Fibroblast of lung (primary cell): ENCODE results near the gene LRFN4. TPM values are rescaled to one million over a fixed set of nuclear protein-coding genes. Genes with fewer than 3 reads are reported as not detected.

Source experiments
- DNase-seq, 2 donors: peaks; one replicate each; pipeline versions ENCODE4 v3.0.0 to v3.0.0-alpha.2; 2010; ENCODE audit warnings: low read depth in 2 of 2
- H2AFZ ChIP-seq: 2 replicates; pipeline ENCODE4 v1.5.1; 2012; ENCODE audit warnings: low read length, control low read depth, inconsistent platforms
- H3K27ac ChIP-seq: 2 replicates; pipeline ENCODE4 v1.5.1; 2011; ENCODE audit warnings: low read length, control low read depth; ENCODE audit not compliant: insufficient read depth
- H3K27me3 ChIP-seq: 2 replicates; pipeline ENCODE4 v1.5.1; 2011; ENCODE audit warnings: mild to moderate bottlenecking, low read length; ENCODE audit not compliant: control insufficient read depth, insufficient read depth
- H3K36me3 ChIP-seq: 2 replicates; pipeline ENCODE4 v1.5.1; 2011; ENCODE audit warnings: low read length; ENCODE audit not compliant: control insufficient read depth, insufficient read depth
- H3K4me1 ChIP-seq: 2 replicates; pipeline ENCODE4 v1.5.1; 2011; ENCODE audit warnings: low read length; ENCODE audit not compliant: control insufficient read depth, insufficient read depth; ENCODE audit errors: extremely low read depth
- H3K4me2 ChIP-seq: 2 replicates; pipeline ENCODE4 v1.5.1; 2011; ENCODE audit warnings: low read length, control low read depth; ENCODE audit not compliant: insufficient read depth; ENCODE audit errors: extremely low read depth
- H3K4me3 ChIP-seq, 4 experiments: fragments of 200-600 bp in 1 of 4; sonication (generic) in 1 of 4; replicated peaks in 1 of 4; 2 replicates each; pipeline ENCODE4 v1.5.1; 2011 to 2016; ENCODE audit warnings: low read length in 4 of 4, low read depth in 3 of 4, mild to moderate bottlenecking in 3 of 4, control low read depth in 2 of 4, inconsistent platforms in 1 of 4, mixed read lengths in 1 of 4; ENCODE audit not compliant: insufficient read depth in 1 of 4; ENCODE audit errors: control extremely low read depth in 1 of 4
- H3K79me2 ChIP-seq: 2 replicates; pipeline ENCODE4 v1.5.1; 2012; ENCODE audit warnings: mild to moderate bottlenecking, low read length, inconsistent platforms; ENCODE audit not compliant: control insufficient read depth, insufficient read depth
- H3K9ac ChIP-seq: 2 replicates; pipeline ENCODE4 v1.5.1; 2011; ENCODE audit warnings: mild to moderate bottlenecking, low read length, control low read depth; ENCODE audit not compliant: insufficient read depth
- H3K9me3 ChIP-seq: 2 replicates; pipeline ENCODE4 v1.5.1; 2012; ENCODE audit warnings: low read depth, low read length; ENCODE audit not compliant: control insufficient read depth, insufficient read depth
- H4K20me1 ChIP-seq: 2 replicates; pipeline ENCODE4 v1.5.1; 2011; ENCODE audit warnings: low read length; ENCODE audit not compliant: control insufficient read depth, insufficient read depth; ENCODE audit errors: extremely low read depth
- EZH2 ChIP-seq: IDR thresholded peaks from 2 replicates; pipeline ENCODE4 v1.5.1; 2012; ENCODE audit warnings: low read length, control low read depth, mild to moderate bottlenecking; ENCODE audit errors: missing control alignments
- polyA plus RNA-seq, 2 donors: library from polyadenylated mRNA; depleted of rRNA in 1 of 2; stranded (reverse) in 1 of 2; unstranded in 1 of 2; fragments of >200 nt; gene quantifications; 2 replicates each; pipeline ENCODE4 v1.2.1, GENCODE V29; 2011 to 2012; ENCODE audit warnings: missing spikeins in 1 of 2
- total RNA-seq: library from RNA; depleted of rRNA; stranded (reverse); fragments of >200 nt; gene quantifications from 2 replicates; pipeline ENCODE4 v1.2.1, GENCODE V29; 2014
- TF ChIP-seq, protein P1 (sequence below), 2 donors: IDR thresholded peaks in 1 of 2; conservative IDR thresholded peaks in 1 of 2; 1 replicate in 1 of 2; 2 replicates in 1 of 2; pipeline ENCODE4 v1.5.1; 2011 to 2012; ENCODE audit warnings: low read length in 2 of 2, control low read depth in 1 of 2, inconsistent platforms in 1 of 2, low read depth in 1 of 2, mild to moderate bottlenecking in 1 of 2

The LRFN4 gene
- total and polyA plus RNA-seq, 2 donors (not counting 1 experiment from before 2014, with no cell fraction given) = 3.8 to 14.5 TPM

DNA sequence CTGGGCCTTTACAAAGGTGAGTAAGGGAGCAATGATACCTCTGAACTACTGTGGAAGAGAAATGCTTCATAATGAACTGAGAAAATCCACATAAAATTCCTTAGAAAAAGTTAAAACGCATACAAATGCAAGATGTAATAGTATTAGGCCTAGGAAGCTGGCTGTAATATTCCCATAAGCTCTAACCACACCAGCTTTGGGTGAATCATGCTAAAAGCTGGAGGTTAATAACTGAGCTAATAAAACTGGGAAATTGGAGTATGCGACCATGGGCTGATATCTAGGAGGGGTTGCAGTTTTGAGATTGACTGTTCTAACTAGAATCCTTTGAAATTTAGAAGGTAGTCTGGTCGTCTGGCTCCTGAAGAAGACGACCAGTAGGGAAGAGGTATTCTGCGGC is 42.2 kb upstream of the LRFN4 start:
- Histone ChIP-seq H3K79me2 (no peaks in the 10 kb centered on the region), H3K9me3 (no peaks in the 10 kb centered on the region), H3K9ac (no peak overlapping the region), H3K4me3 (no peak overlapping the region), H2AFZ (no peak overlapping the region), H4K20me1 (peaks cover 2% of the 10 kb centered on the region), H3K27ac (no peak overlapping the region), H3K4me1 (no peaks in the 10 kb centered on the region), H3K4me2 (no peak overlapping the region), H3K36me3 (no peaks in the 10 kb centered on the region), H3K27me3 (no peaks in the 10 kb centered on the region)
- no peak for DNase-seq
- TF ChIP-seq, protein P1, sequence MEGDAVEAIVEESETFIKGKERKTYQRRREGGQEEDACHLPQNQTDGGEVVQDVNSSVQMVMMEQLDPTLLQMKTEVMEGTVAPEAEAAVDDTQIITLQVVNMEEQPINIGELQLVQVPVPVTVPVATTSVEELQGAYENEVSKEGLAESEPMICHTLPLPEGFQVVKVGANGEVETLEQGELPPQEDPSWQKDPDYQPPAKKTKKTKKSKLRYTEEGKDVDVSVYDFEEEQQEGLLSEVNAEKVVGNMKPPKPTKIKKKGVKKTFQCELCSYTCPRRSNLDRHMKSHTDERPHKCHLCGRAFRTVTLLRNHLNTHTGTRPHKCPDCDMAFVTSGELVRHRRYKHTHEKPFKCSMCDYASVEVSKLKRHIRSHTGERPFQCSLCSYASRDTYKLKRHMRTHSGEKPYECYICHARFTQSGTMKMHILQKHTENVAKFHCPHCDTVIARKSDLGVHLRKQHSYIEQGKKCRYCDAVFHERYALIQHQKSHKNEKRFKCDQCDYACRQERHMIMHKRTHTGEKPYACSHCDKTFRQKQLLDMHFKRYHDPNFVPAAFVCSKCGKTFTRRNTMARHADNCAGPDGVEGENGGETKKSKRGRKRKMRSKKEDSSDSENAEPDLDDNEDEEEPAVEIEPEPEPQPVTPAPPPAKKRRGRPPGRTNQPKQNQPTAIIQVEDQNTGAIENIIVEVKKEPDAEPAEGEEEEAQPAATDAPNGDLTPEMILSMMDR (conservative IDR thresholded peaks at IDR 0.05 in 1 of 2, IDR thresholded peaks at IDR 0.05 in 1 of 2; ENCODE audit: low read depth in 1 of 2, low read length in 2 of 2) = no peak
- TF ChIP-seq EZH2 = no peak

DNA sequence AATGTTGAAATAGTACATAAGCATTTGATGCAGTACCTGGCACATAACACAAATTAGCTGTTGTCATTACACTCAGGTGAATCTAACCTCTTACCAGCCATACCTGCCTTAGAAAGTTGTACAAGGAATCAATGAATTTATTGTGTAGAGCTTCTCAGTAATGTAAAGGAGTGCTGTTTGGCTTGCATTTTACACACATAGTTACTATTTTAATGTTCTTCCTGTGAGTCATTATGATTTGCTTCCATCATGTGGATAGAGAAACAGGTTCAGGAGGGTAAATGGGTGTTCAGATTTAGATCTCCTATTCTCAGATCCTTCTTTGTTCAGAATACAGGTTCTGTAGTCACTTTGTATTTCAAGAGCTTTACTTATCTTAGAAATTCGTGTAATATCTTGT is 41.2 kb upstream of the LRFN4 start:
- TF ChIP-seq, protein P1 (conservative IDR thresholded peaks at IDR 0.05 in 1 of 2, IDR thresholded peaks at IDR 0.05 in 1 of 2; ENCODE audit: low read depth in 1 of 2, low read length in 2 of 2) = no peak
- no peak for TF ChIP-seq EZH2
- Histone ChIP-seq H3K27me3 (no peaks in the 10 kb centered on the region), H3K9ac (no peak overlapping the region), H3K79me2 (no peaks in the 10 kb centered on the region), H3K27ac (no peak overlapping the region), H3K4me3 (no peak overlapping the region), H2AFZ (no peak overlapping the region), H3K9me3 (no peaks in the 10 kb centered on the region), H3K36me3 (no peaks in the 10 kb centered on the region), H3K4me1 (no peaks in the 10 kb centered on the region), H3K4me2 (no peak overlapping the region), H4K20me1 (peaks cover 2% of the 10 kb centered on the region)
- peak in 1 of 2 donors; percentile 19 for DNase-seq

DNA sequence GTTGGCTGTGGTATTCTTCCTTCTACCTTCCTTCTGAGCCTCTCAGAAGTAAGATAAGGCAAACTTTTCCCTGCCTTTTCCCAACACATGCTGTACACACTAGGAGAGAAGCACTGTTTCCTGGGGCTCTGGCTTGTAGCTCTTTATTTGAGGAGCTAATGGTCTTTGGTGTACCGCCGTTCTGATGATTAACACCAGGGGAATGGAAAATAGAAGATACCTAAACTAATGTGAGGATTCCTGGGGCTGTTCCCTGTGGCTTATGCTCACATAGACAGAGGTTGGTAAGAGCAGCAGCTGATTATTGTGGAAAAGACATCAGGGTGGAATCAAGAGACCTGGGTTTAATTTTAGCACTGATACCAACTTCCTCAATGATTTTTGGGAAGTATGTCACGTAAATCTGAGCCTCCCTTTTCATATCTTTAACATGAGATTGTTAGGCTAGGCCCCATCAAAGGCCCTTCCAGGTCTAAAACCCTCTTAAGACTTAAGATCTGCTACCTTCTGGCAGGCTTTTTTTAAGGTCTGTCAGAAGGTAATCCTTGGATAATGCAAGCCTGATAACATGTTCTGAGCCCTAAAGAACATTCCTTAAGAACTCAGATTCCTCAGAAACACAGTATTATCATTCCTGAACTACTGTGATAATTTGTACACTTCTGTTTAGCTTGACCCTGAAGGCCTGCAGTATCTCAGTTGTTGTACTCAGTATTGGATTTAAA is 38.5 kb upstream of the LRFN4 start:
- no peak for TF ChIP-seq EZH2
- TF ChIP-seq, protein P1 (conservative IDR thresholded peaks at IDR 0.05 in 1 of 2, IDR thresholded peaks at IDR 0.05 in 1 of 2; ENCODE audit: low read depth in 1 of 2, low read length in 2 of 2) = no peak
- H3K27ac ChIP-seq = no peak overlapping the region
- H3K4me3 ChIP-seq = no peak overlapping the region
- H3K4me1 ChIP-seq = no peaks in the 10 kb centered on the region
- peaks cover 2% of the 10 kb centered on the region for H4K20me1 ChIP-seq
- no peak overlapping the region for H3K4me2 ChIP-seq
- no peaks in the 10 kb centered on the region for H3K27me3 ChIP-seq
- no peak overlapping the region for H3K9ac ChIP-seq
- no peaks in the 10 kb centered on the region for H3K79me2 ChIP-seq
- H3K36me3 ChIP-seq = no peaks in the 10 kb centered on the region
- peak in 1 of 2 donors; percentile 68 for DNase-seq
- no peaks in the 10 kb centered on the region for H3K9me3 ChIP-seq
- H2AFZ ChIP-seq = no peak overlapping the region
